Astrocyte (in vitro differentiated cells and primary cell): ENCODE measurements around the gene FBXL13. TPM values are rescaled to one million over a fixed set of nuclear protein-coding genes. Genes with fewer than 3 reads are reported as not detected.

Source experiments
- DNase-seq: peaks from one replicate; pipeline ENCODE4 v3.0.0-alpha.2; 2010; ENCODE audit warnings: low read depth
- FAIRE-seq: peaks from 2 replicates; lab custom pipeline; 2011; peaks lifted over from hg19 to GRCh38; lab: Jason Lieb, UNC
- H2AFZ ChIP-seq: 2 replicates; pipeline ENCODE4 v1.6.0; 2012; ENCODE audit warnings: low read depth, low read length, inconsistent platforms
- H3K27ac ChIP-seq: 2 replicates; pipeline ENCODE4 v1.5.1; 2011; ENCODE audit warnings: low read depth, low read length, inconsistent platforms
- H3K27me3 ChIP-seq: 2 replicates; pipeline ENCODE4 v1.6.0; 2011; ENCODE audit warnings: low read length, inconsistent platforms; ENCODE audit not compliant: insufficient read depth
- H3K36me3 ChIP-seq: 2 replicates; pipeline ENCODE4 v1.5.1; 2011; ENCODE audit warnings: low read length, inconsistent platforms; ENCODE audit not compliant: insufficient read depth
- H3K4me1 ChIP-seq: 2 replicates; pipeline ENCODE4 v1.5.1; 2011; ENCODE audit warnings: low read length, inconsistent platforms; ENCODE audit not compliant: insufficient read depth
- H3K4me2 ChIP-seq: 2 replicates; pipeline ENCODE4 v1.6.0; 2012; ENCODE audit warnings: low read length, inconsistent platforms
- H3K4me3 ChIP-seq: 2 replicates; pipeline ENCODE4 v1.5.1; 2011; ENCODE audit warnings: low read depth, mild to moderate bottlenecking, low read length, inconsistent platforms; ENCODE audit not compliant: insufficient read depth
- H3K79me2 ChIP-seq: 2 replicates; pipeline ENCODE4 v1.6.0; 2012; ENCODE audit warnings: mild to moderate bottlenecking, low read length, inconsistent platforms; ENCODE audit not compliant: insufficient read depth
- H3K9ac ChIP-seq: 2 replicates; pipeline ENCODE4 v1.6.0; 2012; ENCODE audit warnings: mild to moderate bottlenecking, low read length, inconsistent platforms
- H3K9me3 ChIP-seq: 2 replicates; pipeline ENCODE4 v1.5.1; 2012; ENCODE audit warnings: low read depth, mild to moderate bottlenecking, low read length, inconsistent platforms; ENCODE audit not compliant: insufficient read depth
- H4K20me1 ChIP-seq: 2 replicates; pipeline ENCODE4 v1.6.0; 2012; ENCODE audit warnings: low read length, inconsistent platforms; ENCODE audit not compliant: insufficient read depth
- H3K27ac Mint-ChIP-seq: one replicate; pipeline ENCODE4 v1.8.0; 2021; ENCODE audit warnings: mild to moderate bottlenecking, mixed read lengths; ENCODE audit not compliant: unreplicated experiment
- H3K27me3 Mint-ChIP-seq: one replicate; pipeline ENCODE4 v1.8.0; 2021; ENCODE audit warnings: low read depth, mixed read lengths; ENCODE audit not compliant: unreplicated experiment
- H3K36me3 Mint-ChIP-seq: one replicate; pipeline ENCODE4 v1.8.0; 2021; ENCODE audit warnings: low read depth, mixed read lengths; ENCODE audit not compliant: unreplicated experiment
- H3K4me1 Mint-ChIP-seq: one replicate; pipeline ENCODE4 v1.8.0; 2021; ENCODE audit warnings: low read depth, mixed read lengths; ENCODE audit not compliant: unreplicated experiment
- H3K4me3 Mint-ChIP-seq: one replicate; pipeline ENCODE4 v1.8.0; 2021; ENCODE audit warnings: mild to moderate bottlenecking, moderate library complexity, mixed read lengths; ENCODE audit not compliant: unreplicated experiment
- H3K9me3 Mint-ChIP-seq: one replicate; pipeline ENCODE4 v1.8.0; 2021; ENCODE audit warnings: mild to moderate bottlenecking, mixed read lengths; ENCODE audit not compliant: unreplicated experiment
- CTCF ChIP-seq: IDR thresholded peaks from 2 replicates; pipeline ENCODE4 v1.5.1; 2011; ENCODE audit warnings: low read depth, mild to moderate bottlenecking, inconsistent platforms, low read length, moderate library complexity; ENCODE audit not compliant: insufficient read depth
- EZH2 ChIP-seq: IDR thresholded peaks from 2 replicates; pipeline ENCODE4 v1.6.1; 2012; ENCODE audit warnings: mild to moderate bottlenecking, low read length, inconsistent platforms; ENCODE audit not compliant: insufficient read depth
- total RNA-seq: library from RNA; stranded (reverse); gene quantifications from 2 replicates; pipeline ENCODE4 v1.2.1, GENCODE V29; 2021

Gene FBXL13
- total RNA-seq, 1 donor from 2014 or later: 1.2 TPM

GRCh38 chr7:102872460-102872859 lies 202.1 kb downstream of the FBXL13 start:
- FAIRE-seq: peak; percentile 39
- Histone ChIP-seq H3K36me3 (no peaks in the 10 kb centered on the region), H4K20me1 (no peaks in the 10 kb centered on the region), H3K4me3 (no peak overlapping the region), H3K79me2 (no peaks in the 10 kb centered on the region), H3K27ac (peak overlapping the region; percentile 98), H3K4me1 (peaks cover 47% of the 10 kb centered on the region), H3K4me2 (peak overlapping the region; percentile 77), H3K27me3 (no peaks in the 10 kb centered on the region), H3K9ac (peak overlapping the region; percentile 82), H3K9me3 (no peaks in the 10 kb centered on the region), H2AFZ (no peak overlapping the region)
- H3K36me3 Mint-ChIP-seq: peaks cover 2% of the 10 kb centered on the region
- peaks cover 4% of the 10 kb centered on the region for H3K9me3 Mint-ChIP-seq
- peak; percentile 99 for DNase-seq
- TF ChIP-seq CTCF: no peak
- TF ChIP-seq EZH2: no peak
- H3K27me3 Mint-ChIP-seq: no peaks in the 10 kb centered on the region
- peak overlapping the region; percentile 97 for H3K27ac Mint-ChIP-seq
- H3K4me3 Mint-ChIP-seq: no peak overlapping the region
- peaks cover 50% of the 10 kb centered on the region for H3K4me1 Mint-ChIP-seq

- Mint-ChIP-seq H3K27ac (no peak overlapping the region), H3K36me3 (peaks cover 4% of the 10 kb centered on the region), H3K27me3 (no peaks in the 10 kb centered on the region), H3K9me3 (peaks cover 4% of the 10 kb centered on the region), H3K4me3 (no peak overlapping the region), H3K4me1 (peaks cover 26% of the 10 kb centered on the region)
- Histone ChIP-seq H3K36me3 (no peaks in the 10 kb centered on the region), H3K4me1 (peaks cover 25% of the 10 kb centered on the region), H3K79me2 (no peaks in the 10 kb centered on the region), H3K9ac (no peak overlapping the region), H4K20me1 (no peaks in the 10 kb centered on the region), H3K4me3 (no peak overlapping the region), H2AFZ (no peak overlapping the region), H3K9me3 (no peaks in the 10 kb centered on the region), H3K27me3 (no peaks in the 10 kb centered on the region), H3K27ac (no peak overlapping the region), H3K4me2 (no peak overlapping the region)
- DNase-seq: no peak
- TF ChIP-seq CTCF (no peak), EZH2 (no peak)
- no peak for FAIRE-seq
Observed at GRCh38 chr7:102869195-102869594, 205.4 kb downstream of the FBXL13 start.

- TF ChIP-seq CTCF (no peak), EZH2 (no peak)
- H3K27me3 Mint-ChIP-seq: no peaks in the 10 kb centered on the region
- Histone ChIP-seq H3K9ac (no peak overlapping the region), H3K4me2 (no peak overlapping the region), H2AFZ (no peak overlapping the region), H3K4me1 (peaks cover 3% of the 10 kb centered on the region), H3K27me3 (no peaks in the 10 kb centered on the region), H3K27ac (no peak overlapping the region), H3K79me2 (no peaks in the 10 kb centered on the region), H4K20me1 (no peaks in the 10 kb centered on the region), H3K4me3 (no peak overlapping the region), H3K36me3 (no peaks in the 10 kb centered on the region), H3K9me3 (no peaks in the 10 kb centered on the region)
- H3K9me3 Mint-ChIP-seq: peaks cover 7% of the 10 kb centered on the region
- H3K4me1 Mint-ChIP-seq: peaks cover 1% of the 10 kb centered on the region
- DNase-seq (no peak), FAIRE-seq (no peak)
- peaks cover 2% of the 10 kb centered on the region for H3K36me3 Mint-ChIP-seq
- no peak overlapping the region for H3K4me3 Mint-ChIP-seq
- H3K27ac Mint-ChIP-seq: no peak overlapping the region
Observed at GRCh38 chr7:102866535-102867215, 207.9 kb downstream of the FBXL13 start.
